Measurements from ENCODE around the gene MAP7D3.
A peak's percentile ranks its signal among the peaks of the same experiment; 100 is the strongest.
"Not testable (repeated sequence)": the region's sequence is repeated elsewhere in the genome, so short reads cannot be mapped to it uniquely, and the experiment has no call there.

The MAP7D3 gene

GRCh38 chrX:136250191-136251040 is 784 bp downstream of the MAP7D3 start:
- DNase-seq (ENCODE audit: low read depth in 2 of 2, low spot score in 1 of 2) = peak in 1 of 2 donors; percentile 5

DNA sequence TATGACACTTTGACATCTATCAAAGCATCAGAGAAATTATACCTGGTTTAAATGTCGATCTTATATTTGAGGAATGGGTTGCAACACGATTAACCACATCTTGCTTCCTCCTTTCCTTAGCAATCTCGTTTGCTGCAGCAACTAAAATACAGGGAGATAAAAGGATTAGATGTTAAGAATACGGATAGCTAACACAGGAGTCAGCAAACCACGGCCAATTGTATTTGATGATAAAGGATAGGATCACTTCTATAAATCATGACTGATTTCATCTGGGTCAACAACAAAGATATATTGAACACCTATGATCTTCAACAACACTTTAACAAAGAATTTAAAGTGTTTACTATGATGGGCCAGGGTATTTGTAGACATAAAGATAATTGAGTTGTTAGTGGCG is 5.0 kb downstream of the MAP7D3 start:
- DNase-seq (ENCODE audit: low read depth in 2 of 2, low spot score in 1 of 2) = no peak

DNA sequence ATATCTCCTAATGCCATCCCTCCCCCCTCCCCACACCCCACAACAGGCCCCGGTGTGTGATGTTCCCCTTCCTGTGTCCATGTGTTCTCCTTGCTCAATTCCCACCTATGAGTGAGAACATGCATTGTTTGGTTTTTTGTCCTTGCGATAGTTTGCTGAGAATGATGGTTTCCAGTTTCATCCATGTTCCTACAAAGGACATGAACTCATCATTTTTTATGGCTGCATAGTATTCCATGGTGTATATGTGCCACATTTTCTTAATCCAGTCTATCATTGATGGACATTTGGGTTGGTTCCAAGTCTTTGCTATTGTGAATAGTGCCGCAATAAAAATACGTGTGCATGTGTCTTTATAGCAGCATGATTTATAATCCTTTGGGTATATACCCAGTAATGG is 13.4 kb downstream of the MAP7D3 start:
- DNase-seq (ENCODE audit: low read depth in 2 of 2, low spot score in 1 of 2) = not testable (repeated sequence)

GRCh38 chrX:136237074-136237473 is 14.1 kb downstream of the MAP7D3 start:
- no peak for DNase-seq (ENCODE audit: low read depth in 2 of 2, low spot score in 1 of 2)

DNA sequence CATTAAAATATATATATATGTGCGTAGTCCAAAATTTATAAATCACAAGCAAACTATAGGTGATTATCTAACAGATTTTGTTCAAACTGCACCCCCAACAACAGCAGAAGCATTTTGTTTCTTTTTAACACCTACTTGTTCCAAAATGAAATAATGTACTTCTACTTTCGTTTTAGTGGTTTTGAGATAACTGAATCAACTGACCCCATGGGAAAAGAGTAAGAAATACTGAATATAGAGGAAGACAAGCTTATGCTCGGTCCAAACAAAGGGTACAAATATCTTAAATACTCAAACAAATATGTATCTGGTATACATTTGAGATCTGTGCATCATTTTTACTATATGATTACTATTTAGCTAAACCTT is 22.4 kb downstream of the MAP7D3 start:
- DNase-seq (ENCODE audit: low read depth in 2 of 2, low spot score in 1 of 2) = no peak

DNA sequence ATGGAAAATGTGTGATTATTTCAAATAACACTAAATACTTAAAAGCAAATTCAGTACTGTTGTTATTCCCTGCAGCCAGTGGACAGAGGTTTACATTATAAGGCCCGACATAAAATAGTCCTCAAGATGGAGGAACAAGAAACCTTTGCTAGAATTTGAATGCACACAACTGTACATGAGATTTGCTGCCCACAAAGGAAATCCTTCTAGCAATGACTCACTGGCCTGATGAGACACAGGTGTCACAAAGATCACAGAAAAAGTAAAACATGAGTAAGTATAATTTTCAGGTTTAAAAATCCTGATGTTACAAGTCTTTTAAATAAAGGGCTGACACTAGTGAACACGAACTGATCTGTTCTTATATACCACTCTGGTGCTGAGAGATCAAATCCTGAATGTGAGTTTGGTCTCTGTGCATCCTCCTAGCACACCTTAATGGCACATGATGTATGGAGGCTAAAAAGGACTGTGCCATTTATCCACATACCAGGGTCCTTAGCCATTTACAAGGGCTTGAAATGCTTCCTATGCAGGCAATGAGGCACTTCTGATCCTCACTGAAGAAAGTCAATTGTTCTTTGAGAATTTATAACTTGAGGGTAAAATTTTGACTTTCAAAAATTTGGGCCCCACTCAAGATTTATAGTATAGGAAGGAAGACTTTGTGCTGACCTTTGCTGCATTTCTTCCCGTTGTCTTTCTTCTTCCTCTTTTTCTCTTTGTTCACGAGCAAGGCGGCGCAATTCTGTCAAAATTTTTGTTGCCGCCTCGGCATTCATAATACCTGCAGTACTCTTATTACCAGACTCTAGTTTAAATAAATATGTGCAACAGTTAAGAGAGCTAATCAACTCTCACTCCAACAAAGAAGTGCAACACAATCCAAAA is 23.0 kb downstream of the MAP7D3 start:
- DNase-seq (ENCODE audit: low read depth in 2 of 2, low spot score in 1 of 2) = no peak

- DNase-seq (ENCODE audit: low read depth in 2 of 2, low spot score in 1 of 2) = no peak
These were observed 24.1 kb downstream of the MAP7D3 start for GRCh38 chrX:136227074-136227473.

GRCh38 chrX:136221851-136222513 is 29.2 kb downstream of the MAP7D3 start:
- DNase-seq (ENCODE audit: low read depth in 2 of 2, low spot score in 1 of 2) = no peak

- DNase-seq (ENCODE audit: low read depth in 2 of 2, low spot score in 1 of 2) = no peak
These were observed 30.2 kb downstream of the MAP7D3 start for GRCh38 chrX:136220951-136221350.

- no peak for DNase-seq (ENCODE audit: low read depth in 2 of 2, low spot score in 1 of 2)
These were observed 30.7 kb downstream of the MAP7D3 start for GRCh38 chrX:136220540-136220939.

DNA sequence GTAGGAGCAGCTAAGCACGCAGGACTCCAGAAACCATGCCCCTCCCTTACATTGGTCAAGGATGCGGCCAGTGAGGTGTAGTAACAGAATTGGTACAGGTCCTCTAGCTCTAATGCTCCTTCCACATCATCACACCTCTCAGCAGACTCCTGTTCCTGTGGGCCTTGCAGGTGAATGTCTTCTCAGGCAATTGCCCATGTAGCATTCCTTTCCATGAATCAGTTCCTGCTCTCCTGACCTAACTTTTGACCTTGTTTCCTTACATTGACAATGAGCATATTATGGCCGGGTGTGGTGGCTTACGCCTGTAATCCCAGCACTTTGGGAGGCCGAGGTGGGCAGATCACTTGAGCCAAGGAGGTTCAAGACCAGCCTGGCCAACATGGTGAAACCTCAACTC is 31.3 kb downstream of the MAP7D3 start:
- no peak for DNase-seq (ENCODE audit: low read depth in 2 of 2, low spot score in 1 of 2)

GRCh38 chrX:136215559-136215958 is 35.6 kb downstream of the MAP7D3 start:
- DNase-seq (ENCODE audit: low read depth in 2 of 2, low spot score in 1 of 2) = no peak

GRCh38 chrX:136214551-136214950 is 36.6 kb downstream of the MAP7D3 start:
- no peak for DNase-seq (ENCODE audit: low read depth in 2 of 2, low spot score in 1 of 2)

DNA sequence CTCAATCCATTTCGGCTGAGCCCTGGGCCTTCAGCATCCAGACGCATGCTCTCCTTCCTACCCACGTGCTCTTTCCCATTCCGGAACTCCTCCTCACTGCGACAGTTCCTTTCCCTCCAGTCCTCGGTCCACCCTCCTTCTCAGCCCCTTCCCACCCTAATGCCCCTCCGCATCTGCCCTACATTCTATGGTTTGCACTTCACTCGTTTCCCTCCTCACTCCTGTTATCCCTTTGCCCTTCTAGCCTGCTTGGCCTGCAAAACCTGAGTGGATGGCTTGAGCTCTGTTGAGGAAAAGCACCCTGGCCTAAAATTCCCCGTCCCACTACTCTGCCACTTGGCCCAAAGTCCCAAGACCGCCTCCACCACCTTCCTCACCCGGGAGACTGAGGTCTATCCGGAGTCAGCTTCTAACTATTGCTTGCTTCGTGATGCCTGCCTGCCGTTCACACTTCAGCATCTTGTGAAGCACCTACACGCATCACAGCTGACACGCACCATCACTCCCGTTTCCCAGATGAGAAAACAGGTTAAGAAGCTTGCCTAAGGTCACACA is 38.6 kb downstream of the MAP7D3 start:
- DNase-seq (ENCODE audit: low read depth in 2 of 2, low spot score in 1 of 2) = no peak

DNA sequence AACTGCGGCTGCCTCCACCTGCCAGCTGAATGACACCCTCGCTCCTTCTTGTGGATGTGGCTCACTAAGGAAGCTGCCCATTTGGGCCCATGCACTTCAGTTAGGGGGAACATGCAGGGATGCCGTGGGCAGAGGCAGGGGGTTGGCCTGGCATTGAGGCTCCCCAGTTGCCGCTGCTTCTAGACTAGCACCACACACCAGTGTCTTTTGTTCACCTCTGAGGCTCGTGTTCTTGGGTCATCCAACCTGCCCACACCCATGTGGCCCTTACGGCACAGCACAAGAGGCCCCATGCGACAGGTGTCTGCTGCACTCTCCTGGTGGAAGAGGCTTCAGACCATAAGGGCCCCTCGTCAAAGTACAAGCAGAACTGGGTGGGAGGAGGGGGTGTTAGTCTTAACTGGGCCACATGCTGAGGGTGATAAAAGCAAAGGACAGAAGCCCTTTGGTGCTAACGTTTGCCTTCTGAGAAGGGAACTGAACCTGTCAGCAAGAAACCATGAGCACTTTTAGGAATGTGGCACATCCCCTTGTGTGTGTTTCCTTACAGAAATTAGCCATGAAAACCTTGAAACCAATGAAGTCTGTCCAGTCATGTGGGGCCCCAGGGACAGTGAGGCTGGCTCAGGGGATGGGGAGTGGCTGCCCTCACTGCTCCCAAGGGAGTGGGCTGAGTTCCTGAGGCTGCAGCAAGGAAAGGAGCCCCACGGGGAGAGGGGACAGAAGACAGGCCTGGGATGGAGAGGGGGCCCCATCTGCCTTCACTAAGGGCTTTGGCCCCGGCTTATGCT is 39.2 kb downstream of the MAP7D3 start:
- DNase-seq (ENCODE audit: low read depth in 2 of 2, low spot score in 1 of 2) = no peak

- no peak for DNase-seq (ENCODE audit: low read depth in 2 of 2, low spot score in 1 of 2)
These were observed 40.4 kb downstream of the MAP7D3 start for GRCh38 chrX:136210806-136211205.

GRCh38 chrX:136210243-136210642 is 41.0 kb downstream of the MAP7D3 start:
- no peak for DNase-seq (ENCODE audit: low read depth in 2 of 2, low spot score in 1 of 2)

GRCh38 chrX:136209751-136210150 is 41.4 kb downstream of the MAP7D3 start:
- DNase-seq (ENCODE audit: low read depth in 2 of 2, low spot score in 1 of 2) = no peak

DNA sequence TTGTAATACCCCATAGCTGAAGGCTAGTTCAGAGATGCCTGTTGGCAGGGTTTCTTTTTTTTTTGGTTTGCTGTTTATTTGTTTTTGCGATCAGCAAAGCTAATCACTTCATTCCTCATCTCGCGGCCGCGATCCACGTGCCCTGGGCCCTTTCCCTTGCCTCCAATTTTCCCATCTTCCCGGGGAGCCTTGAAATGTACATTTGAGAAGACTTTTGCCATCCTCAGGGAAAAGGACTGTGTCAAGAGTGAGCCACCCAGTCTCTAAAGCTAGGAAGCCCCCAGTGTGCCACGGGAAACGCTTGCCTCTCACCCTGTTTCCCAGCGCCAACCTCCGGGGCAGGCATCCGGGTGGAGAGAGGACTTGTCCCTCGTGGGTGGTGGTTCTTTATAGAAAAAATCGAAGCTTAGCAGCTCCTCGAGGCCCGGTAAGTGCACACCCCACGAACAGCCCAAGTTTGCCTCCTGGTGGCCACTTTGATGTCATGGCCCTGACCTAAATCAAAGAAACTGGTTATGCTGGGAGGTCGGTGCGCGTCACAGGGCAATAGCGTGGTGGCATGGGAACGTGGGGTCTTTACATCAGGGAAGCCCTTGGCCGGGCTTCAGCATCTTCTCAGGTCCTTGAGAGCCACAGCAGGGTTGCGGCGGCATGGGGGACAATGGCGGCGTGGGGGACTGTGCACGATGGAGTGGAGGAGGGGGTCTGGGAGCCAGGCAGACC is 42.0 kb downstream of the MAP7D3 start:
- no peak for DNase-seq (ENCODE audit: low read depth in 2 of 2, low spot score in 1 of 2)

GRCh38 chrX:136207546-136207945 is 43.7 kb downstream of the MAP7D3 start:
- DNase-seq (ENCODE audit: low read depth in 2 of 2, low spot score in 1 of 2) = no peak
